IMR-90 (cell line): ENCODE data around the gene CDC34. TPM values are rescaled to one million over a fixed set of nuclear protein-coding genes. Genes with fewer than 3 reads are reported as not detected.

Experiments used
- ATAC-seq: fragments of 200-7000 bp; cut with Tn5 transposase; 2 replicates; pipeline ENCODE4 v1.9.1; 2020; ENCODE audit warnings: low read depth, mild to moderate bottlenecking, moderate library complexity
- BruUV-seq: library from RNA; stranded (reverse); fragments of 400-500 nt; replicated peaks from 2 replicates; lab custom pipeline; 2021; lab: Mats Ljungman, UMichigan
- CTCF ChIA-PET: fragments of 300-600 bp; formaldehyde crosslinking; extraction: SDS; loops from one replicate; lab custom pipeline; 2021; ENCODE audit warnings: antibody characterized with exemption; lab: Yijun Ruan, JAX
- POLR2A ChIA-PET: fragments of 300-600 bp; sonication (Branson Sonifier 250); formaldehyde crosslinking; loops from one replicate; lab custom pipeline; 2022; ENCODE audit warnings: antibody characterized with exemption; ENCODE audit not compliant: unreplicated experiment; lab: Charles Lee
- DNase-seq: peaks from one replicate; pipeline ENCODE4 v3.0.0; 2013
- H2AFZ ChIP-seq: replicated peaks from 2 replicates; pipeline ENCODE3; 2013; ENCODE audit warnings: low read length, mild to moderate bottlenecking; ENCODE audit not compliant: poor library complexity
- H2AK5ac ChIP-seq: 2 replicates; pipeline ENCODE4 v1.6.1; 2013; ENCODE audit warnings: low read depth, low read length, inconsistent platforms
- H2AK9ac ChIP-seq: replicated peaks from 2 replicates; pipeline ENCODE3; 2013; ENCODE audit warnings: mild to moderate bottlenecking, low read depth, low read length, moderate library complexity; ENCODE audit not compliant: poor library complexity
- H2BK120ac ChIP-seq: 2 replicates; pipeline ENCODE4 v1.6.1; 2013; ENCODE audit warnings: low read depth, low read length, inconsistent platforms
- H2BK15ac ChIP-seq: 3 replicates; pipeline ENCODE4 v1.6.1; 2013; ENCODE audit warnings: low read depth, low read length, inconsistent platforms
- H2BK20ac ChIP-seq: 2 replicates; pipeline ENCODE4 v1.6.1; 2013; ENCODE audit warnings: low read depth, mild to moderate bottlenecking, inconsistent platforms, low read length, moderate library complexity
- H2BK5ac ChIP-seq: 2 replicates; pipeline ENCODE4 v1.6.1; 2013; ENCODE audit warnings: mild to moderate bottlenecking, low read depth, low read length, inconsistent platforms; ENCODE audit not compliant: poor library complexity, severe bottlenecking
- H3K14ac ChIP-seq: replicated peaks from 2 replicates; pipeline ENCODE4 v1.6.1; 2013; ENCODE audit warnings: low read depth, low read length, inconsistent platforms
- H3K18ac ChIP-seq: 2 replicates; pipeline ENCODE4 v1.6.1; 2013; ENCODE audit warnings: low read depth, low read length, control low read depth
- H3K23ac ChIP-seq: 2 replicates; pipeline ENCODE4 v1.6.1; 2013; ENCODE audit warnings: low read depth, low read length, inconsistent platforms
- H3K27ac ChIP-seq: 2 replicates; pipeline ENCODE4 v1.5.1; 2013; ENCODE audit warnings: mild to moderate bottlenecking, control low read depth, low read length; ENCODE audit not compliant: insufficient read depth
- H3K27me3 ChIP-seq: 2 replicates; pipeline ENCODE4 v1.6.1; 2013; ENCODE audit warnings: low read length; ENCODE audit not compliant: control insufficient read depth, insufficient read depth
- H3K36me3 ChIP-seq: 2 replicates; pipeline ENCODE4 v1.6.1; 2013; ENCODE audit warnings: low read length, mixed read lengths; ENCODE audit not compliant: control insufficient read depth, insufficient read depth
- H3K4ac ChIP-seq: 2 replicates; pipeline ENCODE4 v1.6.1; 2013; ENCODE audit warnings: low read depth, low read length, inconsistent platforms
- H3K4me1 ChIP-seq: 2 replicates; pipeline ENCODE4 v1.6.1; 2013; ENCODE audit warnings: low read length, mixed read lengths; ENCODE audit not compliant: control insufficient read depth, insufficient read depth
- H3K4me2 ChIP-seq: 2 replicates; pipeline ENCODE4 v1.6.1; 2013; ENCODE audit warnings: low read depth, mild to moderate bottlenecking, control low read depth, low read length, moderate library complexity
- H3K4me3 ChIP-seq: 2 replicates; pipeline ENCODE4 v1.5.1; 2013; ENCODE audit warnings: low read depth, mild to moderate bottlenecking, control low read depth, low read length, moderate library complexity; ENCODE audit not compliant: insufficient read depth
- H3K56ac ChIP-seq: 2 replicates; pipeline ENCODE4 v1.6.1; 2013; ENCODE audit warnings: low read length, inconsistent platforms; ENCODE audit not compliant: insufficient read depth; ENCODE audit errors: extremely low read depth
- H3K79me1 ChIP-seq, 2 experiments: 2 replicates each; pipeline ENCODE4 v1.6.1; 2013; ENCODE audit warnings: low read length in 2 of 2, inconsistent platforms in 1 of 2, low read depth in 1 of 2
- H3K9ac ChIP-seq: 2 replicates; pipeline ENCODE4 v1.6.1; 2013; ENCODE audit warnings: low read depth, low read length, control low read depth
- H3K9me1 ChIP-seq: 2 replicates; pipeline ENCODE4 v1.6.1; 2013; ENCODE audit warnings: low read length, inconsistent platforms; ENCODE audit not compliant: insufficient read depth
- H3K9me3 ChIP-seq: 2 replicates; pipeline ENCODE4 v1.6.1; 2013; ENCODE audit warnings: low read length; ENCODE audit not compliant: control insufficient read depth, insufficient read depth
- H4K20me1 ChIP-seq: 2 replicates; pipeline ENCODE4 v1.6.1; 2013; ENCODE audit warnings: low read length, inconsistent platforms; ENCODE audit not compliant: insufficient read depth
- H4K5ac ChIP-seq: 2 replicates; pipeline ENCODE4 v1.6.1; 2013; ENCODE audit warnings: mild to moderate bottlenecking, low read depth, low read length, control low read depth
- H4K8ac ChIP-seq, 2 experiments: 2 replicates each; pipeline ENCODE4 v1.6.1; 2013; ENCODE audit warnings: low read depth in 2 of 2, low read length in 2 of 2, control low read depth in 1 of 2, inconsistent platforms in 1 of 2
- H4K91ac ChIP-seq: 2 replicates; pipeline ENCODE4 v1.6.1; 2013; ENCODE audit warnings: low read depth, low read length, inconsistent platforms; ENCODE audit not compliant: insufficient read depth
- RFX5 ChIP-seq: IDR thresholded peaks from 2 replicates; pipeline ENCODE4 v1.8.0; 2012; ENCODE audit warnings: low read depth, mild to moderate bottlenecking, low read length, moderate library complexity
- USF2 ChIP-seq: fragments of 150-350 bp; IDR thresholded peaks from 2 replicates; pipeline ENCODE4 v1.6.1; 2017; ENCODE audit warnings: mild to moderate bottlenecking, antibody characterized with exemption, low read length, low read depth
- WGBS, 2 experiments: methylation state at CpG; one replicate each; pipeline versions ENCODE4 v1.1.5 to v1.1.7; 2013; ENCODE audit warnings: missing lambda C conversion rate in 2 of 2; ENCODE audit not compliant: insufficient read length in 1 of 2; ENCODE audit errors: extremely low coverage in 2 of 2; 5-methylcytosine and 5-hydroxymethylcytosine counted together
- dilution Hi-C: fragments of 300-500 bp; cut with HindIII; formaldehyde crosslinking; loops from one replicate; pipeline ENCODE4 v1.14.3; 2018; ENCODE audit warnings: low sequenced_read_pairs; ENCODE audit not compliant: unreplicated experiment
- in situ Hi-C: fragments of 300-500 bp; cut with MboI; formaldehyde crosslinking; loops from 3 replicates; pipeline ENCODE4 v1.14.3; 2019; ENCODE audit warnings: low sequenced_read_pairs, inconsistent platforms, mixed read lengths
- intact Hi-C: fragments of 100-400 bp; cut with micrococcal nuclease; formaldehyde crosslinking; loops from 2 replicates; pipeline ENCODE4 v1.10.0; 2022
- polyA plus RNA-seq, 3 experiments: library from polyadenylated mRNA; depleted of rRNA; stranded (reverse); fragments of >200 nt; gene quantifications; 2 replicates each; pipeline ENCODE4 v1.2.3, GENCODE V29; 2012; ENCODE audit warnings: low replicate concordance in 1 of 3
- total RNA-seq: library from RNA; depleted of rRNA; stranded (reverse); fragments of >200 nt; gene quantifications from 2 replicates; pipeline ENCODE4 v1.2.3, GENCODE V29; 2012

Gene CDC34
- total and polyA plus RNA-seq, 2 of the 4 experiments (the other 2 are of a cell fraction), result 35.7 to 68.9 TPM

- H3K4me3 ChIP-seq, result no peak overlapping the region
- H3K36me3 ChIP-seq, result no peaks in the 10 kb centered on the region
- H2BK20ac ChIP-seq, result no peak overlapping the region
- BruUV-seq, result no TSS peak
- ChIA-PET POLR2A (no interaction called here), CTCF (interaction anchor here (0.6 kb wide), 1 partner anchor 299 kb away, joined by 3 read pairs; no protein-coding TSS in a partner anchor)
- DNase-seq (no peak), ATAC-seq (no peak)
- no peak overlapping the region for H3K4ac ChIP-seq
- H3K27me3 ChIP-seq, result no peaks in the 10 kb centered on the region
- no peak overlapping the region for H2BK120ac ChIP-seq
- H2AK5ac ChIP-seq, result no peak overlapping the region
- H2BK15ac ChIP-seq, result no peak overlapping the region
- H3K27ac ChIP-seq, result no peak overlapping the region
- no peak overlapping the region for H4K91ac ChIP-seq
- in situ Hi-C loops (no loop called here), dilution Hi-C loops (no loop called here), intact Hi-C loops (no loop called here)
- H2AFZ ChIP-seq, result no peak overlapping the region
- no peak overlapping the region for H2BK5ac ChIP-seq
- no peaks in the 10 kb centered on the region for H4K20me1 ChIP-seq
- H3K23ac ChIP-seq, result no peak overlapping the region
- 0 out of 2 replicates have a peak, but pooled peaks cover 4% of the 10 kb centered on the region for H3K9me1 ChIP-seq
- TF ChIP-seq USF2 (no peak), RFX5 (no peak)
- peaks cover 7% of the 10 kb centered on the region; the same call in 1 of the 2 replicates for H3K4me1 ChIP-seq
- H3K18ac ChIP-seq, result no peak overlapping the region
- no peak overlapping the region for H2AK9ac ChIP-seq
- H3K9ac ChIP-seq, result no peak overlapping the region
- H4K8ac ChIP-seq, result no peak overlapping the region
- WGBS, 2 experiments, result no CpG with 5 or more reads among the region's 22 CpGs
- no peak overlapping the region for H3K4me2 ChIP-seq
- H3K56ac ChIP-seq, result no peak overlapping the region
- no peak overlapping the region for H3K14ac ChIP-seq
- no peak overlapping the region for H4K5ac ChIP-seq
- peaks cover 0 to 5% of the 10 kb centered on the region in 2 experiments; a peak in 1 of 4 replicates for H3K79me1 ChIP-seq
- H3K9me3 ChIP-seq, result no peaks in the 10 kb centered on the region
Measured at GRCh38 chr19:567296-567900, 35.8 kb downstream of the CDC34 start.
